Osteocyte (in vitro differentiated cells): ENCODE measurements around the gene PRKCD. TPM values are rescaled to one million over a fixed set of nuclear protein-coding genes. Genes with fewer than 3 reads are reported as not detected.

Source experiments
- DNase-seq: peaks from one replicate; pipeline ENCODE4 v3.0.0; 2021; ENCODE audit warnings: mixed read lengths; ENCODE audit not compliant: unreplicated experiment; ENCODE audit errors: extremely low spot score
- H3K27ac Mint-ChIP-seq: one replicate; pipeline ENCODE4 v1.8.0; 2021; ENCODE audit warnings: mild to moderate bottlenecking, mixed read lengths; ENCODE audit not compliant: unreplicated experiment
- H3K27me3 Mint-ChIP-seq: one replicate; pipeline ENCODE4 v1.8.0; 2021; ENCODE audit warnings: mixed read lengths; ENCODE audit not compliant: unreplicated experiment
- H3K36me3 Mint-ChIP-seq: one replicate; pipeline ENCODE4 v1.8.0; 2021; ENCODE audit warnings: mixed read lengths; ENCODE audit not compliant: unreplicated experiment
- H3K4me1 Mint-ChIP-seq: one replicate; pipeline ENCODE4 v1.8.0; 2021; ENCODE audit warnings: mixed read lengths; ENCODE audit not compliant: unreplicated experiment
- H3K4me3 Mint-ChIP-seq: one replicate; pipeline ENCODE4 v1.8.0; 2021; ENCODE audit warnings: mild to moderate bottlenecking, moderate library complexity, mixed read lengths; ENCODE audit not compliant: unreplicated experiment
- H3K9me3 Mint-ChIP-seq: one replicate; pipeline ENCODE4 v1.8.0; 2021; ENCODE audit warnings: mixed read lengths; ENCODE audit not compliant: unreplicated experiment
- CTCF ChIP-seq: fragments of 200-600 bp; sonication (generic); IDR thresholded peaks from 2 replicates; pipeline ENCODE4 v1.5.0; 2021; ENCODE audit warnings: antibody characterized with exemption, mild to moderate bottlenecking, moderate library complexity
- total RNA-seq: library from RNA; stranded (reverse); gene quantifications from 2 replicates; pipeline ENCODE4 v1.2.1, GENCODE V29; 2021

Gene PRKCD
- total RNA-seq, 1 donor from 2014 or later, result 17.1 TPM

GRCh38 chr3:53211706-53212702, 51.0 kb downstream of the PRKCD start:
- DNase-seq, result no peak
- Mint-ChIP-seq H3K27ac (no peak overlapping the region), H3K4me3 (no peak overlapping the region), H3K4me1 (peaks cover 2% of the 10 kb centered on the region), H3K9me3 (no peaks in the 10 kb centered on the region), H3K36me3 (peaks cover 5% of the 10 kb centered on the region), H3K27me3 (no peaks in the 10 kb centered on the region)
- no peak for TF ChIP-seq CTCF

- no peak overlapping the region for H3K4me3 Mint-ChIP-seq
- DNase-seq, result no peak
- no peaks in the 10 kb centered on the region for H3K27me3 Mint-ChIP-seq
- H3K27ac Mint-ChIP-seq, result no peak overlapping the region
- peaks cover 3% of the 10 kb centered on the region for H3K36me3 Mint-ChIP-seq
- H3K9me3 Mint-ChIP-seq, result no peaks in the 10 kb centered on the region
- H3K4me1 Mint-ChIP-seq, result peaks cover 2% of the 10 kb centered on the region
- TF ChIP-seq CTCF, result no peak
These were observed 52.3 kb downstream of the PRKCD start for GRCh38 chr3:53213276-53213675.

- Mint-ChIP-seq H3K36me3 (no peaks in the 10 kb centered on the region), H3K27ac (no peak overlapping the region), H3K9me3 (no peaks in the 10 kb centered on the region), H3K27me3 (no peaks in the 10 kb centered on the region), H3K4me3 (no peak overlapping the region), H3K4me1 (peaks cover 7% of the 10 kb centered on the region)
- no peak for TF ChIP-seq CTCF
- no peak for DNase-seq
These were observed 54.8 kb downstream of the PRKCD start for GRCh38 chr3:53215816-53216215.

- H3K4me1 Mint-ChIP-seq, result peaks cover 7% of the 10 kb centered on the region
- H3K4me3 Mint-ChIP-seq, result no peak overlapping the region
- H3K9me3 Mint-ChIP-seq, result no peaks in the 10 kb centered on the region
- TF ChIP-seq CTCF, result no peak
- no peaks in the 10 kb centered on the region for H3K27me3 Mint-ChIP-seq
- no peak overlapping the region for H3K27ac Mint-ChIP-seq
- H3K36me3 Mint-ChIP-seq, result no peaks in the 10 kb centered on the region
- DNase-seq, result no peak
These were observed 55.7 kb downstream of the PRKCD start for GRCh38 chr3:53216723-53217122.

GRCh38 chr3:53217175-53217574, 56.2 kb downstream of the PRKCD start:
- Mint-ChIP-seq H3K9me3 (no peaks in the 10 kb centered on the region), H3K36me3 (no peaks in the 10 kb centered on the region), H3K4me1 (peaks cover 7% of the 10 kb centered on the region), H3K27me3 (no peaks in the 10 kb centered on the region), H3K4me3 (no peak overlapping the region), H3K27ac (no peak overlapping the region)
- no peak for DNase-seq
- no peak for TF ChIP-seq CTCF
